ENCODE results near the gene ACOX3.
"Not testable (repeated sequence)": the region's sequence is repeated elsewhere in the genome, so short reads cannot be mapped to it uniquely, and the experiment has no call there.

The ACOX3 gene

GRCh38 chr4:8370106-8370787 lies 70.3 kb downstream of the ACOX3 start:
- DNase-seq = no peak

- no peak for DNase-seq
These were observed 71.0 kb downstream of the ACOX3 start for GRCh38 chr4:8369426-8370105.

GRCh38 chr4:8368998-8369397 lies 71.5 kb downstream of the ACOX3 start:
- no peak for DNase-seq

- DNase-seq = no peak
These were observed 72.5 kb downstream of the ACOX3 start for GRCh38 chr4:8368061-8368481.

GRCh38 chr4:8366601-8367000 lies 73.9 kb downstream of the ACOX3 start:
- DNase-seq = no peak

- DNase-seq = no peak
These were observed 74.6 kb downstream of the ACOX3 start for GRCh38 chr4:8365951-8366350.

- DNase-seq = no peak
These were observed 75.2 kb downstream of the ACOX3 start for GRCh38 chr4:8365353-8365752.

GRCh38 chr4:8364848-8365350 lies 75.6 kb downstream of the ACOX3 start:
- no peak for DNase-seq

GRCh38 chr4:8364141-8364540 lies 76.4 kb downstream of the ACOX3 start:
- DNase-seq = no peak

- no peak for DNase-seq
These were observed 78.0 kb downstream of the ACOX3 start for GRCh38 chr4:8362483-8362882.

- DNase-seq = no peak
These were observed 81.3 kb downstream of the ACOX3 start for GRCh38 chr4:8359193-8359592.

- DNase-seq = no peak
These were observed 83.7 kb downstream of the ACOX3 start for GRCh38 chr4:8356856-8357255.

- no peak for DNase-seq
These were observed 84.5 kb downstream of the ACOX3 start for GRCh38 chr4:8355864-8356565.

GRCh38 chr4:8355306-8355705 lies 85.2 kb downstream of the ACOX3 start:
- DNase-seq = no peak

GRCh38 chr4:8353912-8354453 lies 86.5 kb downstream of the ACOX3 start:
- no peak for DNase-seq

- DNase-seq = no peak
These were observed 87.3 kb downstream of the ACOX3 start for GRCh38 chr4:8353158-8353669.

GRCh38 chr4:8352368-8353157 lies 88.0 kb downstream of the ACOX3 start:
- DNase-seq = no peak

- no peak for DNase-seq
These were observed 88.6 kb downstream of the ACOX3 start for GRCh38 chr4:8351931-8352367.

GRCh38 chr4:8350841-8351461 lies 89.6 kb downstream of the ACOX3 start:
- DNase-seq = no peak

GRCh38 chr4:8350352-8350751 lies 90.2 kb downstream of the ACOX3 start:
- DNase-seq = no peak

- DNase-seq = no peak
These were observed 90.8 kb downstream of the ACOX3 start for GRCh38 chr4:8349664-8350236.

GRCh38 chr4:8349236-8349635 lies 91.3 kb downstream of the ACOX3 start:
- not testable (repeated sequence) for DNase-seq

Measured in activated gamma-delta T cell treated with Interleukin-2 at 50 U/mL for 16 hours (primary cell).